ENCODE data around the gene NODAL. TPM values are rescaled to one million over a fixed set of nuclear protein-coding genes. Genes with fewer than 3 reads are reported as not detected.

Gene NODAL
- total and polyA plus RNA-seq, 2 donors from 2014 or later = not detected

DNA sequence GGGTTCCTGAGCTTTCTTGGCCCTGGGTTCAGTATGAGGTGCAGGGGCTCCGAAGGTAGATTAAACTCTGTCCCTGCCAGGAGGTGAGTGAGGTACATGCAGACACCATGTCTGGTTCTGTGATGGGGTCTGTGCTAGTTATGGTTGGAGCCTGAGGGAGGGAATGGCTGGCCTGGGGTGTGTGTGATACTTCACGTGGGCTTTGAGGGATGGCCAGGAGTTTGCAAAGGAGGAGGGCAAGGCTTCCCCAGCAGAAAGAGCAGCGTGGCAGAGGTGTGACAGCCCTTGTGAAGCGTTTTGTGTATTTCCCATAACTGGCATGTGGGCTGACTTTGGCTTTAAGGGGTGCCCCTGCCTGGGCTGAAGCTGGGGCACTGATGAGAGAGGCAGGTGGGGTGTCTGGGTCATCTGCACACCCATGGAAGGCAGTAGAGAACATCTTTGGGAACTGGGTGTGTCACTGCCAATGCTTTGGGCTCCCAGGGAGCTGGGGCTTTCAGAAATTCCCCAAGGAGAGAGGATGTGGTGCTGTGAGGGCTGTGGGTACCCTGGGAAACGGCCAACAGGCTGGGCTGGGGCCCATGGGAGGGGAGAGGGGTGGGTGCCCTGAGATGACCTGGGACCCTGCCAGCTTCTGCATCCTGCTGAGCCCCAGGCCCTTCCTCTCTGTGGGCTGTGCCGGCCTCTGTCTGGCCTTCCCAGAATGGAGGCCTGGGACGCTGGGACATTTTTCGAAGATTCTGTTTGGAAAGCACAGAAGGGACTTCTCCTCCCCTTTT lies 41.7 kb upstream of the NODAL start:
- H3K4me3 ChIP-seq (ENCODE audit: low read length in 3 of 3) = no peak overlapping the region
- TF ChIP-seq, protein P1, sequence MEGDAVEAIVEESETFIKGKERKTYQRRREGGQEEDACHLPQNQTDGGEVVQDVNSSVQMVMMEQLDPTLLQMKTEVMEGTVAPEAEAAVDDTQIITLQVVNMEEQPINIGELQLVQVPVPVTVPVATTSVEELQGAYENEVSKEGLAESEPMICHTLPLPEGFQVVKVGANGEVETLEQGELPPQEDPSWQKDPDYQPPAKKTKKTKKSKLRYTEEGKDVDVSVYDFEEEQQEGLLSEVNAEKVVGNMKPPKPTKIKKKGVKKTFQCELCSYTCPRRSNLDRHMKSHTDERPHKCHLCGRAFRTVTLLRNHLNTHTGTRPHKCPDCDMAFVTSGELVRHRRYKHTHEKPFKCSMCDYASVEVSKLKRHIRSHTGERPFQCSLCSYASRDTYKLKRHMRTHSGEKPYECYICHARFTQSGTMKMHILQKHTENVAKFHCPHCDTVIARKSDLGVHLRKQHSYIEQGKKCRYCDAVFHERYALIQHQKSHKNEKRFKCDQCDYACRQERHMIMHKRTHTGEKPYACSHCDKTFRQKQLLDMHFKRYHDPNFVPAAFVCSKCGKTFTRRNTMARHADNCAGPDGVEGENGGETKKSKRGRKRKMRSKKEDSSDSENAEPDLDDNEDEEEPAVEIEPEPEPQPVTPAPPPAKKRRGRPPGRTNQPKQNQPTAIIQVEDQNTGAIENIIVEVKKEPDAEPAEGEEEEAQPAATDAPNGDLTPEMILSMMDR (IDR thresholded peaks at IDR 0.05; ENCODE audit: borderline replicate concordance, extremely low read depth, insufficient read depth) = no peak
- H3K9me3 ChIP-seq (ENCODE audit: control insufficient read depth in 2 of 3, insufficient read depth in 1 of 3, low read length in 3 of 3) = no peaks in the 10 kb centered on the region
- FAIRE-seq = no peak
- peak overlapping the region in 1 of 2 donors; percentile 18 for H3K27ac ChIP-seq (ENCODE audit: low read depth in 2 of 2, low read length in 2 of 2)
- no peaks in the 10 kb centered on the region for H3K36me3 ChIP-seq (ENCODE audit: control insufficient read depth in 2 of 3, insufficient read depth in 3 of 3, low read length in 3 of 3)
- no peak overlapping the region for H3K9ac ChIP-seq (ENCODE audit: low read length in 3 of 3)
- no peaks in the 10 kb centered on the region for H3K27me3 ChIP-seq (ENCODE audit: control insufficient read depth, insufficient read depth, low read length)
- DNase-seq = no peak
- intact Hi-C loops (cut with DNase I) = no loop called here
- H3K4me1 ChIP-seq (ENCODE audit: control insufficient read depth in 2 of 3, insufficient read depth in 2 of 3, low read depth in 1 of 3, low read length in 3 of 3) = peaks cover 0 to 21% (median 0%) of the 10 kb centered on the region in 3 donors

DNA sequence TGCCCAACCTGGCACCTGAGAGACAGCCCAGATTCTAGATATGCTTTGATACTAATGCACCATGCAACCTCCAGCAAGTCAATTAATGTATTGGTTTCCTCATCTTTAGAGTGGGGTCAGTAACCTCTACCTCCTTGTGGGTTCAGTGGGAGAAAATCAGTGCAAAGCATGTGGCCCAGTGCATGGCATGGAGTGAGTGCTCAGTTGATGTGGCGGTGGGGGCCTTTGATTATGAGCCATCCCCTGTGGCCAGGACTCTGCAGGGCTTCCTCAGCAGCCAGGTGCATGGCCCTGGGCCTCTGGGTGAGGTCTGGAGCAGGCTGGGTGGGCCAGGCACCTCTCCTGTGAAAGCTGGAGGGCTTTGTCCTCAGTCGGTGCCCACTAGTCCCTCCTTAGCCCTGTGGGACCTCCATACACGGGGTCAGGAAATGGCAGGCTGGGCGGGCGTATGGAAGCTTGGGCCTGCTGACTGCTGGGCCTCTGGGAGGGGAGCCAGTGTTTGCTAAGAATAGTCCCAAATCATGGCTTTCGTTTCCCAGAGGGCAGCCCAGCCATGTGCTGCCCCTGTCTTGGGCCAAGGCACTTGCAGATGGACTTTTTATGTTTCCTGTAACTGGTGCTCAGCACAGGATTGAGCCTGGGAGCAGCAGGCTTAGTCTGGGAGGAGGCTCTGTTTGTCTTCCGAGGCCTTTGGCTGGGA lies 40.5 kb upstream of the NODAL start:
- Histone ChIP-seq H3K27me3 (ENCODE audit: control insufficient read depth, insufficient read depth, low read length) (no peaks in the 10 kb centered on the region), H3K27ac (ENCODE audit: low read depth in 2 of 2, low read length in 2 of 2) (peak overlapping the region in 1 of 2 donors; percentile 28), H3K9ac (ENCODE audit: low read length in 3 of 3) (no peak overlapping the region), H3K36me3 (ENCODE audit: control insufficient read depth in 2 of 3, insufficient read depth in 3 of 3, low read length in 3 of 3) (no peaks in the 10 kb centered on the region), H3K4me1 (ENCODE audit: control insufficient read depth in 2 of 3, insufficient read depth in 2 of 3, low read depth in 1 of 3, low read length in 3 of 3) (peaks cover 0 to 23% (median 0%) of the 10 kb centered on the region in 3 donors), H3K4me3 (ENCODE audit: low read length in 3 of 3) (no peak overlapping the region), H3K9me3 (ENCODE audit: control insufficient read depth in 2 of 3, insufficient read depth in 1 of 3, low read length in 3 of 3) (no peaks in the 10 kb centered on the region)
- FAIRE-seq (no peak), DNase-seq (peak in 2 of 5 donors; percentile 59 to 88)
- intact Hi-C loops (cut with DNase I) = no loop called here
- TF ChIP-seq, protein P1 (IDR thresholded peaks at IDR 0.05; ENCODE audit: borderline replicate concordance, extremely low read depth, insufficient read depth) = no peak

DNA sequence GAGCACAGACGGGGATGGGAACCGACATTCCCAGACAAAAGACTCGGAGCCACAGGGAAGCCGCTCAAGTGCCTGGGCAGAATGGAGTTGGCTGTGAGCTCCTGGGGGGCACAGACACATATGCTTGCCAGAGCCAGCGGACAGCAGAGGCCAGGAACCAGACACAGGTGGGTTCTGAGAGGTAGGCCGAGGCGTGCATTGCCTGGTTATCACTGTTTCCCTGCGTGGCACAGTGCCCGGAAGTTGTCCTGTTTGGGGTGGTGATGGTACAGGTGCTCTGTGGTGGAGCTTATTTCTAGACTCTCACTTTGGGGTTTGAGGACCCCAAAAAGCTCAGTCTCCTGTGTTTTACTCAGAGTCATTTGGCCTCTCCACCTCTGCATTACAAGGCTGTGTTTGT lies 39.6 kb upstream of the NODAL start:
- TF ChIP-seq, protein P1 (IDR thresholded peaks at IDR 0.05; ENCODE audit: borderline replicate concordance, extremely low read depth, insufficient read depth) = no peak
- H3K9ac ChIP-seq (ENCODE audit: low read length in 3 of 3) = peak overlapping the region in 1 of 3 donors; percentile 19
- DNase-seq = no peak
- no peaks in the 10 kb centered on the region for H3K36me3 ChIP-seq (ENCODE audit: control insufficient read depth in 2 of 3, insufficient read depth in 3 of 3, low read length in 3 of 3)
- no peak overlapping the region for H3K4me3 ChIP-seq (ENCODE audit: low read length in 3 of 3)
- no peaks in the 10 kb centered on the region for H3K27me3 ChIP-seq (ENCODE audit: control insufficient read depth, insufficient read depth, low read length)
- H3K4me1 ChIP-seq (ENCODE audit: control insufficient read depth in 2 of 3, insufficient read depth in 2 of 3, low read depth in 1 of 3, low read length in 3 of 3) = peaks cover 0 to 23% (median 0%) of the 10 kb centered on the region in 3 donors
- no peaks in the 10 kb centered on the region for H3K9me3 ChIP-seq (ENCODE audit: control insufficient read depth in 2 of 3, insufficient read depth in 1 of 3, low read length in 3 of 3)
- intact Hi-C loops (cut with DNase I) = no loop called here
- no peak for FAIRE-seq
- H3K27ac ChIP-seq (ENCODE audit: low read depth in 2 of 2, low read length in 2 of 2) = no peak overlapping the region
